Stimulated activated CD8-positive, alpha-beta memory T cell treated with anti-CD3 and anti-CD28 coated beads, Interleukin-2, amount 100 ng/mL, for 1 hour (primary cell): ENCODE measurements around the gene CASQ1.

ENCODE experiments used
- DNase-seq, 2 donors: peaks; one replicate each; pipeline ENCODE4 v3.0.0-alpha.2; 2020; ENCODE audit warnings: low read depth in 2 of 2

Gene CASQ1

GRCh38 chr1:160168609-160169369, 21.6 kb upstream of the CASQ1 start:
- no peak for DNase-seq

- no peak for DNase-seq
These were observed 20.6 kb upstream of the CASQ1 start for GRCh38 chr1:160169553-160170399.

GRCh38 chr1:160171354-160171753, 19.0 kb upstream of the CASQ1 start:
- no peak for DNase-seq

- DNase-seq: no peak
These were observed 18.4 kb upstream of the CASQ1 start for GRCh38 chr1:160171980-160172379.

- DNase-seq: no peak
These were observed 13.1 kb upstream of the CASQ1 start for GRCh38 chr1:160177231-160177630.

- DNase-seq: no peak
These were observed 12.7 kb upstream of the CASQ1 start for GRCh38 chr1:160177667-160178066.

- no peak for DNase-seq
These were observed 11.6 kb upstream of the CASQ1 start for GRCh38 chr1:160178731-160179130.

- DNase-seq: no peak
These were observed 11.0 kb upstream of the CASQ1 start for GRCh38 chr1:160179336-160179735.

GRCh38 chr1:160186246-160186645, 4.1 kb upstream of the CASQ1 start:
- DNase-seq: no peak

GRCh38 chr1:160186729-160187128, 3.6 kb upstream of the CASQ1 start:
- DNase-seq: no peak

- no peak for DNase-seq
These were observed 3.0 kb upstream of the CASQ1 start for GRCh38 chr1:160187407-160187806.

GRCh38 chr1:160188341-160188740, 2.0 kb upstream of the CASQ1 start:
- no peak for DNase-seq

- DNase-seq: no peak
These were observed 1.4 kb downstream of the CASQ1 start for GRCh38 chr1:160191756-160192155.

GRCh38 chr1:160192234-160192633, 1.9 kb downstream of the CASQ1 start:
- DNase-seq: no peak

GRCh38 chr1:160193091-160193819, 2.9 kb downstream of the CASQ1 start:
- DNase-seq: peak; percentile 61 to 68

GRCh38 chr1:160193832-160194736, 3.7 kb downstream of the CASQ1 start:
- DNase-seq: no peak

- DNase-seq: no peak
These were observed 4.3 kb downstream of the CASQ1 start for GRCh38 chr1:160194737-160195059.

- no peak for DNase-seq
These were observed 5.8 kb downstream of the CASQ1 start for GRCh38 chr1:160196143-160196542.

- no peak for DNase-seq
These were observed 6.9 kb downstream of the CASQ1 start for GRCh38 chr1:160197231-160197630.

GRCh38 chr1:160200786-160201185, 10.4 kb downstream of the CASQ1 start:
- no peak for DNase-seq

- no peak for DNase-seq
These were observed 14.3 kb downstream of the CASQ1 start for GRCh38 chr1:160204526-160205241.
